ENCODE measurements around the gene XXYLT1. TPM values are rescaled to one million over a fixed set of nuclear protein-coding genes. Genes with fewer than 3 reads are reported as not detected.
A peak's percentile ranks its signal among the peaks of the same experiment; 100 is the strongest.

XXYLT1 gene
- total and polyA plus RNA-seq, 2 of the 8 experiments (the other 6 are each of a cell fraction or from before 2014, with no cell fraction given) = 18.9 to 23.8 TPM

DNA sequence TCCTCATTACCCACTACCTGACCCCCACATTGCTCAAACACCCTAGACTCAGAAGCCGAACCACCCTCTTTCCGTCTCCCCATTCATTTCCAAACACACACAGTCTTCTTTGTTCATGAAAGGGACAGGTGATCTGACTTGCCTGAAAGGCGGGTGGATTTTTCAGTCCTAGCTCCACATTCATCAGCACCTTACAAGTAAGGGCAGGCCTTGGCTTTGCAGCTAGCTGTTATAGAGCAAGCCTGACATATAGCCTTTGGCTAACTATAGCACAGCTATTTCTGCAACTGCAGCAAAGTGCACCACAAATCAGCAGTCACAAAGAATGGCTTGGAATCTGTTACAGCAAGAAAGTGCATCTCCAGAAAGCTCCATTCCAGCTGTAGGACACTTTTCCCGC is 139.8 kb downstream of the XXYLT1 start:
- FAIRE-seq = no peak
- H2BK5ac ChIP-seq (ENCODE audit: low read depth, low read length) = peak overlapping the region; percentile 0; the same call in 1 of the 2 replicates
- H2AK5ac ChIP-seq (ENCODE audit: low read depth, low read length) = no peak overlapping the region
- no peaks in the 10 kb centered on the region for H3K79me2 ChIP-seq (ENCODE audit: control insufficient read depth in 1 of 2, insufficient read depth in 2 of 2, low read length in 2 of 2)
- H3K27me3 ChIP-seq (replicated peaks in 1 of 4; ENCODE audit: control insufficient read depth in 3 of 4, extremely low read depth in 1 of 4, insufficient read depth in 3 of 4, low read length in 3 of 4) = no peaks in the 10 kb centered on the region
- H3K4me2 ChIP-seq (ENCODE audit: insufficient read depth in 1 of 2, low read depth in 2 of 2, low read length in 2 of 2) = no peak overlapping the region
- DNase-seq (ENCODE audit: low read depth in 1 of 2, low spot score in 2 of 2) = no peak
- H3K23me2 ChIP-seq (ENCODE audit: low read depth, low read length) = no peaks in the 10 kb centered on the region
- no peak overlapping the region for H3K4me3 ChIP-seq (ENCODE audit: extremely low read depth in 1 of 4, insufficient read depth in 2 of 4, low read depth in 3 of 4, low read length in 4 of 4)
- no peak overlapping the region for H2AFZ ChIP-seq (ENCODE audit: low read length)
- H2BK15ac ChIP-seq (ENCODE audit: low read length) = no peak overlapping the region
- H3K4ac ChIP-seq (replicated peaks; ENCODE audit: insufficient read length, low read depth, low read length) = no peak overlapping the region
- H3K56ac ChIP-seq (replicated peaks; ENCODE audit: insufficient read length, low read depth, low read length) = no peak overlapping the region
- H3K14ac ChIP-seq (ENCODE audit: insufficient read length) = no peak overlapping the region
- 81% methylated on average over 4 of the region's 4 CpGs; no CpG with 5 or more reads in 1 of the 2 experiments for WGBS, 2 experiments (ENCODE audit: extremely low coverage in 1 of 2, insufficient coverage in 1 of 2, insufficient read length in 1 of 2, insufficient replicate concordance in 2 of 2, low coverage in 1 of 2, low lambda C conversion rate in 2 of 2, missing lambda C conversion rate in 1 of 2)
- H3K9me3 ChIP-seq (ENCODE audit: insufficient read depth in 2 of 2, low read depth in 1 of 2, low read length in 1 of 2) = no peaks in the 10 kb centered on the region
- peaks cover 2 to 3% of the 10 kb centered on the region in 2 experiments for H4K20me1 ChIP-seq (replicated peaks in 1 of 2; ENCODE audit: control insufficient read depth in 1 of 2, insufficient read depth in 2 of 2, low read length in 2 of 2)
- H3K4me1 ChIP-seq (replicated peaks in 1 of 4; ENCODE audit: control insufficient read depth in 3 of 4, insufficient read depth in 4 of 4, low read length in 3 of 4) = no peaks in the 10 kb centered on the region
- H4K91ac ChIP-seq (replicated peaks; ENCODE audit: insufficient read length, low read length) = no peak overlapping the region
- H3K23ac ChIP-seq (ENCODE audit: insufficient read length) = no peak overlapping the region
- H2BK120ac ChIP-seq (replicated peaks; ENCODE audit: low read depth, low read length) = no peak overlapping the region
- H3K9ac ChIP-seq (replicated peaks in 1 of 4; ENCODE audit: extremely low read depth in 1 of 4, low read depth in 3 of 4, low read length in 3 of 4) = no peak overlapping the region
- H3K79me1 ChIP-seq (ENCODE audit: low read depth, low read length) = 0 out of 2 replicates have a peak, but pooled peaks cover 2% of the 10 kb centered on the region
- H3K36me3 ChIP-seq (ENCODE audit: control insufficient read depth in 2 of 4, insufficient read depth in 4 of 4, low read length in 3 of 4) = no peaks in the 10 kb centered on the region
- H4K5ac ChIP-seq (ENCODE audit: insufficient read length, low read depth, low read length) = no peak overlapping the region
- H4K8ac ChIP-seq (ENCODE audit: extremely low read depth, insufficient read depth, low read length) = no peak overlapping the region
- no peak overlapping the region for H2BK20ac ChIP-seq (ENCODE audit: low read length)
- no peak overlapping the region for H2BK12ac ChIP-seq (ENCODE audit: low read depth, low read length)
- ChIA-PET CTCF (ENCODE audit: partially characterized antibody) (interaction anchor here (0.9 to 4.9 kb wide), 4 partner anchors 11 to 105 kb away, joined by 3 to 31 read pairs (median 3); no protein-coding TSS in a partner anchor), POLR2A (ENCODE audit: partially characterized antibody) (no interaction called here)
- H3K18ac ChIP-seq (ENCODE audit: extremely low read depth, low read length) = no peak overlapping the region
- no peak overlapping the region for H3K27ac ChIP-seq (ENCODE audit: low read depth, low read length)
- TF ChIP-seq, protein P1, sequence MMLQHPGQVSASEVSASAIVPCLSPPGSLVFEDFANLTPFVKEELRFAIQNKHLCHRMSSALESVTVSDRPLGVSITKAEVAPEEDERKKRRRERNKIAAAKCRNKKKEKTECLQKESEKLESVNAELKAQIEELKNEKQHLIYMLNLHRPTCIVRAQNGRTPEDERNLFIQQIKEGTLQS (IDR thresholded peaks at IDR 0.05; ENCODE audit: insufficient read depth, low read depth, low read length) = no peak
- TF ChIP-seq ASH2L (IDR thresholded peaks at IDR 0.05; ENCODE audit: low read length) (no peak), RBBP5 (IDR thresholded peaks at IDR 0.05; ENCODE audit: borderline replicate concordance, low read depth, low read length) (no peak), EP300 (IDR thresholded peaks at IDR 0.05; ENCODE audit: borderline replicate concordance in 1 of 2, low read depth in 2 of 2, low read length in 2 of 2) (no peak), CBX5 (IDR thresholded peaks at IDR 0.05; ENCODE audit: low read depth, low read length) (no peak), BRCA1 (IDR thresholded peaks at IDR 0.05; ENCODE audit: low read depth, low read length) (no peak), NANOG (IDR thresholded peaks at IDR 0.05; ENCODE audit: insufficient read depth, low read depth, low read length, poor library complexity, severe bottlenecking) (no peak), RAD21 (IDR thresholded peaks at IDR 0.05 in 1 of 2, conservative IDR thresholded peaks at IDR 0.05 in 1 of 2; ENCODE audit: low read depth in 2 of 2, low read length in 2 of 2) (no peak), RXRA (IDR thresholded peaks at IDR 0.05; ENCODE audit: insufficient read depth, low read depth, low read length) (no peak), SP2 (IDR thresholded peaks at IDR 0.05; ENCODE audit: low read length) (no peak), SRF (IDR thresholded peaks at IDR 0.05; ENCODE audit: low read depth, low read length) (no peak)
- TF ChIP-seq, protein P2, sequence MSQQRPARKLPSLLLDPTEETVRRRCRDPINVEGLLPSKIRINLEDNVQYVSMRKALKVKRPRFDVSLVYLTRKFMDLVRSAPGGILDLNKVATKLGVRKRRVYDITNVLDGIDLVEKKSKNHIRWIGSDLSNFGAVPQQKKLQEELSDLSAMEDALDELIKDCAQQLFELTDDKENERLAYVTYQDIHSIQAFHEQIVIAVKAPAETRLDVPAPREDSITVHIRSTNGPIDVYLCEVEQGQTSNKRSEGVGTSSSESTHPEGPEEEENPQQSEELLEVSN (IDR thresholded peaks at IDR 0.05) = no peak
